ENCODE measurements around the gene EMP2.

The EMP2 gene

DNA sequence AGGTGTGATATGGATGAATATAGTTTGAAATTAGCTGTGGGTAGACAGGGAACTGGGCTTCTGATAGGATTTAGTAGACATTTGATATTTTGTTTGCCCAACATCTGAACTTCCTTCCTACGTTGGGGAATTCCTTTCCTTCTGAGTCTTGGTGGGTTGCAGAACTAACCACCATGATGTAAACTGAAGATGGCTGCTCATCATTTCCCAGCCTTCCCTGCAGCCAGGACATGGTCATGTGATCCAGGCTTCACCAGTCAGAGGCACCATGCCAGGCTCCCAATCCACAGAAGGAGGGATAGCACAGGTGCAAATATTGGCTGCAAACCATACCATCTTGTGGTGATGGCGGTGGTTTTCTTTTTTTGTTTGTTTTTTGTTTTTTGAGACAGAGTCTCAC, 57.4 kb downstream of the EMP2 start:
- H2AFZ ChIP-seq (ENCODE audit: low read length), result no peak overlapping the region
- no peaks in the 10 kb centered on the region for H3K79me2 ChIP-seq (ENCODE audit: insufficient read depth, low read length)
- H3K9ac ChIP-seq (ENCODE audit: low read length), result no peak overlapping the region
- no peaks in the 10 kb centered on the region for H3K36me3 ChIP-seq (ENCODE audit: insufficient read depth, low read length)
- H3K4me1 ChIP-seq (ENCODE audit: insufficient read depth, low read length, severe bottlenecking), result no peaks in the 10 kb centered on the region
- no peaks in the 10 kb centered on the region for H3K9me2 ChIP-seq (ENCODE audit: low read depth, low read length)
- 0 out of 2 replicates have a peak, but pooled peaks cover 3% of the 10 kb centered on the region for H3K27me3 ChIP-seq (ENCODE audit: insufficient read depth, low read length)
- no peak overlapping the region for H3K4me2 ChIP-seq (ENCODE audit: low read length)
- no peak overlapping the region for H3K27ac ChIP-seq (ENCODE audit: low read depth, low read length, poor library complexity, severe bottlenecking)
- no peaks in the 10 kb centered on the region for H3F3A ChIP-seq (ENCODE audit: insufficient read depth, low read length)
- H3K4me3 ChIP-seq (ENCODE audit: low read depth, low read length, poor library complexity, severe bottlenecking), result no peak overlapping the region
- H3K9me3 ChIP-seq (ENCODE audit: low read length), result no peaks in the 10 kb centered on the region
- TF ChIP-seq CTCF (IDR thresholded peaks at IDR 0.05; ENCODE audit: low read length) (no peak), EZH2 (IDR thresholded peaks at IDR 0.05; ENCODE audit: borderline replicate concordance, low read length) (no peak)
- no peaks in the 10 kb centered on the region for H4K20me1 ChIP-seq (ENCODE audit: insufficient read depth, low read length)

DNA sequence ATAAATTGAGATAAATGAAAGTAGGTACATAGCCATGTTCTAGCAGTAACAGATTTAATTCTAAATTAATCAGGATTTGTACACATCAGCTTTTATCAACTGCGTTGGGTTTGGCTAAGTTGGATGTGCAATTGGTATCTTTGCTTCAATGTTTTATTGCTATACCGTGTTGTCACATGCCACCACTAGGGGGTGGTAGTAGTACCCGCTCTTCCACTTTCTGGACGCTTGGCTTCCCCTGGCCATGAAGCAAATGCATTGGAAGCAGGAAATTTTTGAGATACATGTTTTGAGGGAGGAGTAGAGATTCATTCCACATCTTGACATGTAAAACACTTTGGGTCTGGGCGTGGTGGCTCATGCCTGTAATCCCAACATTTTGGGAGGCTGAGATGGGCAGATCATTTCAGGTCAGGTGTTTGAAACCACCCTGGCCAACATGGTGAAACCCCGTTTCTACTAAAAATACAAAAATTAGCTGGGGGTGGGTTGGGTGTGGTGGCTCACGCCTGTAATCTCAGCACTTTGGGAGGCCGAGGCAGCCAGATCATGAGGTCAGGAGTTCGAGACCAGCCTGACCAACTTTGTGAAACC, 58.6 kb downstream of the EMP2 start:
- no peak overlapping the region for H2AFZ ChIP-seq (ENCODE audit: low read length)
- no peak overlapping the region for H3K27ac ChIP-seq (ENCODE audit: low read depth, low read length, poor library complexity, severe bottlenecking)

GRCh38 chr16:10520869-10521578, 59.4 kb downstream of the EMP2 start:
- Histone ChIP-seq H3K9ac (ENCODE audit: low read length) (no peak overlapping the region), H3K27me3 (ENCODE audit: insufficient read depth, low read length) (0 out of 2 replicates have a peak, but pooled peaks cover 3% of the 10 kb centered on the region), H4K20me1 (ENCODE audit: insufficient read depth, low read length) (no peaks in the 10 kb centered on the region), H3K4me2 (ENCODE audit: low read length) (no peak overlapping the region), H3K9me3 (ENCODE audit: low read length) (no peaks in the 10 kb centered on the region), H2AFZ (ENCODE audit: low read length) (no peak overlapping the region), H3K36me3 (ENCODE audit: insufficient read depth, low read length) (no peaks in the 10 kb centered on the region; the same call in 1 of the 2 replicates), H3K4me3 (ENCODE audit: low read depth, low read length, poor library complexity, severe bottlenecking) (no peak overlapping the region), H3K27ac (ENCODE audit: low read depth, low read length, poor library complexity, severe bottlenecking) (no peak overlapping the region), H3K4me1 (ENCODE audit: insufficient read depth, low read length, severe bottlenecking) (no peaks in the 10 kb centered on the region), H3K79me2 (ENCODE audit: insufficient read depth, low read length) (no peaks in the 10 kb centered on the region), H3F3A (ENCODE audit: insufficient read depth, low read length) (no peaks in the 10 kb centered on the region), H3K9me2 (ENCODE audit: low read depth, low read length) (no peaks in the 10 kb centered on the region)
- no peak for TF ChIP-seq EZH2 (IDR thresholded peaks at IDR 0.05; ENCODE audit: borderline replicate concordance, low read length)
- no peak for TF ChIP-seq CTCF (IDR thresholded peaks at IDR 0.05; ENCODE audit: low read length)

More for the DNA sequence above, 58.6 kb downstream of the EMP2 start:
- Histone ChIP-seq H3K79me2 (ENCODE audit: insufficient read depth, low read length) (no peaks in the 10 kb centered on the region), H3F3A (ENCODE audit: insufficient read depth, low read length) (no peaks in the 10 kb centered on the region), H3K36me3 (ENCODE audit: insufficient read depth, low read length) (no peaks in the 10 kb centered on the region; the same call in 1 of the 2 replicates), H3K9me3 (ENCODE audit: low read length) (no peaks in the 10 kb centered on the region), H3K27me3 (ENCODE audit: insufficient read depth, low read length) (0 out of 2 replicates have a peak, but pooled peaks cover 3% of the 10 kb centered on the region), H3K4me1 (ENCODE audit: insufficient read depth, low read length, severe bottlenecking) (no peaks in the 10 kb centered on the region), H3K9ac (ENCODE audit: low read length) (no peak overlapping the region), H3K4me2 (ENCODE audit: low read length) (no peak overlapping the region), H4K20me1 (ENCODE audit: insufficient read depth, low read length) (no peaks in the 10 kb centered on the region), H3K4me3 (ENCODE audit: low read depth, low read length, poor library complexity, severe bottlenecking) (no peak overlapping the region), H3K9me2 (ENCODE audit: low read depth, low read length) (no peaks in the 10 kb centered on the region)
- TF ChIP-seq CTCF (IDR thresholded peaks at IDR 0.05; ENCODE audit: low read length) (peak; percentile 81), EZH2 (IDR thresholded peaks at IDR 0.05; ENCODE audit: borderline replicate concordance, low read length) (no peak)

Data from OCI-LY1 (cell line).